ES-I3 (cell line): ENCODE measurements around the gene ARPC5L.
"Not testable (repeated sequence)": the region's sequence is repeated elsewhere in the genome, so short reads cannot be mapped to it uniquely, and the experiment has no call there.

ENCODE experiments used
- H3K36me3 ChIP-seq: 2 replicates; pipeline ENCODE4 v1.6.1; 2013; ENCODE audit warnings: mild to moderate bottlenecking, low read length, control low read depth, moderate library complexity; ENCODE audit not compliant: insufficient read depth
- H3K4me1 ChIP-seq: 2 replicates; pipeline ENCODE4 v1.6.1; 2013; ENCODE audit warnings: mild to moderate bottlenecking, control low read depth, low read length; ENCODE audit not compliant: insufficient read depth
- H3K9ac ChIP-seq: 2 replicates; pipeline ENCODE4 v1.6.1; 2013; ENCODE audit warnings: low read depth, mild to moderate bottlenecking, low read length, moderate library complexity
- H3K9me3 ChIP-seq: 2 replicates; pipeline ENCODE4 v1.6.1; 2013; ENCODE audit warnings: mild to moderate bottlenecking, low read length, moderate library complexity; ENCODE audit not compliant: control insufficient read depth, insufficient read depth

Gene ARPC5L

GRCh38 chr9:124914753-124915405 lies 52.9 kb downstream of the ARPC5L start:
- Histone ChIP-seq H3K9me3 (no peaks in the 10 kb centered on the region), H3K9ac (no peak overlapping the region), H3K36me3 (no peaks in the 10 kb centered on the region)

GRCh38 chr9:124920394-124920793 lies 58.5 kb downstream of the ARPC5L start:
- not testable (repeated sequence) for H3K4me1 ChIP-seq, H3K9ac ChIP-seq, H3K36me3 ChIP-seq, H3K9me3 ChIP-seq

More at GRCh38 chr9:124914753-124915405, 52.9 kb downstream of the ARPC5L start:
- no peaks in the 10 kb centered on the region for H3K4me1 ChIP-seq
